ENCODE data around the gene SUPT5H.
"Not testable (repeated sequence)": the region's sequence is repeated elsewhere in the genome, so short reads cannot be mapped to it uniquely, and the experiment has no call there.

The SUPT5H gene

DNA sequence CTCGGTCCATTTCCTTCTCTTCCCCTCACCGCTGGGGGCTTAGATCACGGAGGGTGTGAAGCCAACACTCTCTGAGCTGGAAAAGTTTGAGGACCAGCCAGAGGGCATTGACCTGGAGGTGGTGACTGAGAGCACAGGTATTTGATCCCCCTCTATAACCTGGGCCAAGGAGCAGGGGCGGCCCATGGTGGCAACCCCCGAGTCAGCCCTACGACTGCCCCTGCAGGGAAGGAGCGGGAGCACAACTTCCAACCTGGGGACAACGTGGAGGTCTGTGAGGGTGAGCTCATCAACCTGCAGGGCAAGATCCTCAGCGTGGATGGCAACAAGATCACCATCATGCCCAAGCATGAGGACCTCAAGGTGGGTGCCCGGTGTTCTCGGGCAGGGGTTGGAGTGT is 23.7 kb downstream of the SUPT5H start:
- no peak for DNase-seq

GRCh38 chr19:39469567-39469966 is 24.2 kb downstream of the SUPT5H start:
- DNase-seq: no peak

- DNase-seq: no peak
These were observed 25.4 kb downstream of the SUPT5H start for GRCh38 chr19:39470724-39471339.

- no peak for DNase-seq
These were observed 26.6 kb downstream of the SUPT5H start for GRCh38 chr19:39471756-39472536.

GRCh38 chr19:39472746-39473442 is 27.5 kb downstream of the SUPT5H start:
- no peak for DNase-seq

DNA sequence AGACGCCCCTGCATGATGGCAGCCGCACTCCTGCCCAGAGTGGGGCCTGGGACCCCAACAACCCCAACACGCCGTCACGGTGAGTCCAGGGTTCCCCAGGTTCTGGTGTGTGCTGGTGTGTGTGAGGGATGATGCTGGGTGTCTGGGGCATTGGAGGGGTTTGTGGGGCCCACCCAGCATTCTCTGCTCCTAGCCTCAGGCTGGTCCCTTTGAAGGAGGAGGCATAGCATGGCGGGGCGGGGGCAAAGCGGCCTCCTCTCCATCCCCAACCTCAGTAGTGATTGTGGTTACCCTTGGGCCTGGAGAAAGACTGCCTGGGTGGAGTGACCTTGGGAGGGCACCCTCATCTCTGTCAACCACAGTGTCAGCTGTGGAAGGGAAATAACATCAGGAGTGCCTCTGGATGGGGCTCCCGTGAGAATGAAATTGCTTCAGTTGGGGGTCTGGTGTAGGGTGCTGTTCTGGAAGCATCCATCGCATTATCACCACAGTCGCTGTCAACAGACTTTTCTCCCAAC is 28.1 kb downstream of the SUPT5H start:
- no peak for DNase-seq

- DNase-seq: peak; percentile 89
These were observed 28.8 kb downstream of the SUPT5H start for GRCh38 chr19:39474139-39474620.

GRCh38 chr19:39475748-39476147 is 30.4 kb downstream of the SUPT5H start:
- DNase-seq: no peak

DNA sequence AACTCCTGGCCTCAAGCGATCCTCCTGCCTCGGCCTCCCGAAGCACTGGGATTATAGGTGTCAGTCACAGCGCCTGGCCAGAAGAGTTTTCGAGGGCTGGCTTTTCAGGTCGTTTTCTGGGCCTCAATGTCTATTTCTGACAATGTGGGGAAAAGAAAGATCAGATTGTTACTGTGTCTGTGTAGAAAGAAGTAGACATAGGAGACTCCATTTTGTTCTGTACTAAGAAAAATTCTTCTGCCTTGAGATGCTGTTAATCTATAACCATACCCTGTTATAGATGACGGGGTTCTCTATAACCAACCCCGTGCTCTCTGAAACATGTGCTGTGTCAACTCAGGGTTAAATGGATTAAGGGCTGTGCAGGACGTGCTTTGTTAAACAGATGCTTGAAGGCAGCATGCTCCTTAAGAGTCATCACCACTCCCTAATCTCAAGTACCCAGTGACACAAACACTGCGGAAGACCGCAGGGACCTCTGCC is 34.0 kb downstream of the SUPT5H start:
- DNase-seq: not testable (repeated sequence)

- DNase-seq: no peak
These were observed 34.5 kb downstream of the SUPT5H start for GRCh38 chr19:39479916-39480315.

GRCh38 chr19:39480337-39481228 is 35.2 kb downstream of the SUPT5H start, which contains the start of gene TIMM50:
Gene TIMM50 (plus strand): TSS chr19:39480838. CDS start chr19:39480854, 16 bp downstream.
- peak; percentile 99 for DNase-seq

DNA sequence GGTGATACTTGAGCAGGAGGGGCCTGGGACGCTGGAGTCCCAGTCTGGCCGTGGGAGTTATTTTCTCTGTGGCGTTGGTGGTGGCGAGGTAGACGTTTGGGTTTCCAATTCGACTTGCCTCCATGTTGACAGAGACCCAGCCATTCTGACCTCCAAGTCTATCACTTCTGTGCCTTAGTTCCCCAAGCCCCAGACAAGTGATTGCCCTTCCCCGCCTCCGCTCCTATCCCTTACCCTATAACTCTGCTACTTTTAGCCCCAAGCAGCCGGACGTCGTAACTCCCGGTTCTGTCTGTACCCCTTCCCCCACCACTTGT is 35.8 kb downstream of the SUPT5H start:
- DNase-seq: no peak

DNA sequence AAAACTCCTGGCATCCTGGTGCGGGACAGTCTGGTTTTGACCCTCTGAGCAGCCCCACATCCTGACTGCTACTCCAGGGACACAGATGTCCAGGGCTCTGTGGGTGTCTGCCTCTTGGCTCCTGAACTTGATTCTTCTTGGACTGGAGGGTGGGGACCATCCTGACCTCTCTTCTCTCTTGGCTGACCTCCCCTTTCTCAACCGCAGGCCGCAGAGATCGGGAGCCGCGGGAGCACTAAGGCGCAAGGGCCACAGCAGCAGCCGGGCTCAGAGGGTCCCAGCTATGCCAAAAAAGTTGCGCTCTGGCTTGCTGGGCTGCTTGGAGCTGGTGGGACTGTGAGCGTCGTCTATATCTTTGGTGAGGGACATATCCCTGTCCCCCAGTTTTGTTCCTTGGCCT is 36.3 kb downstream of the SUPT5H start:
- DNase-seq: no peak

- no peak for DNase-seq
These were observed 37.8 kb downstream of the SUPT5H start for GRCh38 chr19:39483141-39483540.

- no peak for DNase-seq
These were observed 44.4 kb downstream of the SUPT5H start for GRCh38 chr19:39489756-39490155.

- DNase-seq: no peak
These were observed 46.8 kb downstream of the SUPT5H start for GRCh38 chr19:39492225-39492624.

- DNase-seq: no peak
These were observed 47.4 kb downstream of the SUPT5H start for GRCh38 chr19:39492788-39493187.

GRCh38 chr19:39494661-39495060 is 49.3 kb downstream of the SUPT5H start:
- no peak for DNase-seq

DNA sequence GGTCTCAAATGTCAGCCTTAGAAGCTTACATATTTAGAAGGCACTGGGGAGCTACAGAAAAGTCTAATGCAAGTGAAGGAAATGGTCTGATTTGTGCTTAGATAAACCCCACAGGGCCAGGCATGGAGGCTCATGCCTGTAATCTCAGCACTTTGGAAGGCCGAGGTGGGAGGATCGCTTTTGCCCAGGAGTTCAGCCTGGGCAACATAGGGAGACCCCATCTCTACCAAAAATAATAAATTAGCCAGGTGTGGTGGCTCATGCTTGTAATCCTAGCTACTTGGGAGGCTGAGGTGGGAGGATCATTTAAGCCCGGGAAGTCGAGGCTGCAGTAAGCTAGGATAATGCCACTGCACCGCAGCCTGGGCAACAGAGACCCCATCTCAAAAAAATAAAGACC is 50.7 kb downstream of the SUPT5H start:
- no peak for DNase-seq

- no peak for DNase-seq
These were observed 52.3 kb downstream of the SUPT5H start for GRCh38 chr19:39497701-39497995.

DNA sequence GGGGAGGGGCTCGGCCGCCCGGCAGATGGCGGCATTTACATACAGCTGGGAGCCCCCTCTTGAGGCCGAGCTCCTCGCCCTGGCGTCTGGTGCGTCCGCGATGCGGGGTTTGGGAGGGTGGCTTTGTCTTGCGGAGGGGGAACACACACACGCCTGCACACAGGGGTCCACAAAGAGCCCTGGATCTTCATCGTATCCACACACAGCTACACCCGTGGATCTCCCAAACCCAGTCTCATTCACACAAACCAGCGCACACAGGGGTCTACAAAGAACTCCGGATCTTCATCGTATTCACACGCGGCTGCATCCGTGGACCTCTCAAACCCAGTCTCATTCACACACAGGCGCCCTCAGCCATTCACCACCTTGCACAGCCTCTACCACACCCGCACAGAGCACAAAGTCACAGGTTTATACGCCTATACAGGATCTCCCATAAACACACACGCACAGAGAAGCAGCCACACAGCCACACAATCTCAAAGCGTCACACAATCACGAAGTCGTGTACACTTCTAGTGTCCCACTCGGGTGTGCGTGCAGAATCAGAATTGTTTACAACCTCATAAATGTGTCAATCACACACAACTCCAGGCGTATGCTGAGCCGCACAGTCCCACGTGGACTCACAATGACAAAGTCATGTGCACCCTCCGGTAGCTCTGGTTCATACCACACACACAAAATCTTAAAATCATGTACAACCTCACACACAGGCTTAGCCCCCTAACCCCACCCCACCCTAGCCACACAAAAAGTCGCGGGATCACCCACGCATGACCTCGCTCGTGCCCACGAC is 52.8 kb downstream of the SUPT5H start:
- peak; percentile 64 for DNase-seq

Data from activated CD8-positive, alpha-beta memory T cell treated with anti-CD3 and anti-CD28 coated beads, Interleukin-2, amount 50 U/mL, for 48 hours (primary cell).